Lower lobe of right lung (tissue), 2 donors: ENCODE results near the gene POLK. TPM values are rescaled to one million over a fixed set of nuclear protein-coding genes. Genes with fewer than 3 reads are reported as not detected.
"Not testable (repeated sequence)": the region's sequence is repeated elsewhere in the genome, so short reads cannot be mapped to it uniquely, and the experiment has no call there.

Experiments
- ATAC-seq, 2 donors: fragments of 200-7000 bp; cut with Tn5 transposase; one replicate each; pipeline ENCODE4 v1.9.1; 2020 to 2022; ENCODE audit warnings: mild to moderate bottlenecking in 2 of 2, moderate library complexity in 2 of 2
- DNase-seq: peaks from one replicate; pipeline ENCODE4 v3.0.0-alpha.2; 2020
- H3K27ac ChIP-seq: fragments of 200-600 bp; one replicate; pipeline ENCODE4 v1.8.0; 2022
- H3K27me3 ChIP-seq: fragments of 200-600 bp; one replicate; pipeline ENCODE4 v1.8.0; 2022; ENCODE audit warnings: low read depth
- H3K36me3 ChIP-seq: fragments of 200-600 bp; one replicate; pipeline ENCODE4 v1.8.0; 2022; ENCODE audit warnings: mild to moderate bottlenecking
- H3K4me1 ChIP-seq: fragments of 200-600 bp; one replicate; pipeline ENCODE4 v1.8.0; 2022
- H3K4me3 ChIP-seq: fragments of 200-600 bp; one replicate; pipeline ENCODE4 v1.8.0; 2022; ENCODE audit warnings: mild to moderate bottlenecking
- H3K9me3 ChIP-seq: fragments of 200-600 bp; one replicate; pipeline ENCODE4 v1.8.0; 2022
- CTCF ChIP-seq: fragments of 200-600 bp; IDR thresholded peaks from one replicate; pipeline ENCODE4 v1.8.0; 2022; ENCODE audit warnings: antibody characterized with exemption, mild to moderate bottlenecking
- intact Hi-C: fragments of 100-400 bp; cut with DNase I; formaldehyde crosslinking; loops from one replicate; pipeline ENCODE4 v1.11.0; 2022
- total RNA-seq: library from RNA; stranded (reverse); fragmentation: NEBNext Ultra II Directional; extraction: Animal tissue kit (Norgen Biotek cat#: 25700); gene quantifications from one replicate; pipeline ENCODE4 v1.2.1, GENCODE V29; 2021
- donor health status: DM: no; HTN: yes; CAD: no; lungs with severe emphysema.

POLK gene
- total RNA-seq, 1 donor from 2014 or later, result 39.6 TPM

GRCh38 chr5:75526070-75526469 lies 14.4 kb downstream of the POLK start:
- TF ChIP-seq CTCF, result no peak
- intact Hi-C loops, result no loop called here
- no peak overlapping the region for H3K27ac ChIP-seq
- peaks cover 13% of the 10 kb centered on the region for H3K9me3 ChIP-seq
- ATAC-seq, result no peak
- H3K36me3 ChIP-seq, result no peaks in the 10 kb centered on the region
- H3K4me3 ChIP-seq, result no peak overlapping the region
- no peaks in the 10 kb centered on the region for H3K27me3 ChIP-seq
- peaks cover 5% of the 10 kb centered on the region for H3K4me1 ChIP-seq
- no peak for DNase-seq

- DNase-seq, result no peak
- intact Hi-C loops, result no loop called here
Measured at GRCh38 chr5:75529185-75529584, 17.5 kb downstream of the POLK start.

GRCh38 chr5:75532190-75532589 lies 20.5 kb downstream of the POLK start:
- TF ChIP-seq CTCF, result no peak
- H3K27ac ChIP-seq, result no peak overlapping the region

More at GRCh38 chr5:75529185-75529584, 17.5 kb downstream of the POLK start:
- ATAC-seq, result no peak
- Histone ChIP-seq H3K27me3 (no peaks in the 10 kb centered on the region), H3K4me1 (peaks cover 5% of the 10 kb centered on the region), H3K36me3 (no peaks in the 10 kb centered on the region), H3K9me3 (peaks cover 3% of the 10 kb centered on the region), H3K4me3 (no peak overlapping the region), H3K27ac (no peak overlapping the region)
- no peak for TF ChIP-seq CTCF

GRCh38 chr5:75533716-75534115 lies 22.0 kb downstream of the POLK start:
- H3K36me3 ChIP-seq, H3K27ac ChIP-seq, DNase-seq, H3K4me3 ChIP-seq, H3K27me3 ChIP-seq, ATAC-seq, intact Hi-C loops, H3K4me1 ChIP-seq: not testable (repeated sequence)
- peaks cover 14% of the 10 kb centered on the region for H3K9me3 ChIP-seq

More at GRCh38 chr5:75532190-75532589, 20.5 kb downstream of the POLK start:
- Histone ChIP-seq H3K9me3 (peaks cover 14% of the 10 kb centered on the region), H3K36me3 (no peaks in the 10 kb centered on the region), H3K27me3 (no peaks in the 10 kb centered on the region), H3K4me3 (no peak overlapping the region), H3K4me1 (peaks cover 4% of the 10 kb centered on the region)
- ATAC-seq, result no peak
- intact Hi-C loops, result no loop called here
- no peak for DNase-seq

- intact Hi-C loops, result no loop called here
- no peak for TF ChIP-seq CTCF
- H3K4me3 ChIP-seq, result no peak overlapping the region
- H3K27ac ChIP-seq, result no peak overlapping the region
- H3K27me3 ChIP-seq, result no peaks in the 10 kb centered on the region
- H3K36me3 ChIP-seq, result no peaks in the 10 kb centered on the region
- peaks cover 14% of the 10 kb centered on the region for H3K9me3 ChIP-seq
- no peak for DNase-seq
- H3K4me1 ChIP-seq, result peaks cover 4% of the 10 kb centered on the region
- no peak for ATAC-seq
Measured at GRCh38 chr5:75534734-75535133, 23.0 kb downstream of the POLK start.

GRCh38 chr5:75536147-75536546 lies 24.5 kb downstream of the POLK start:
- Histone ChIP-seq H3K4me3 (no peak overlapping the region), H3K27ac (no peak overlapping the region), H3K27me3 (no peaks in the 10 kb centered on the region), H3K9me3 (peaks cover 14% of the 10 kb centered on the region), H3K36me3 (peaks cover 9% of the 10 kb centered on the region), H3K4me1 (peaks cover 4% of the 10 kb centered on the region)
- ATAC-seq (no peak), DNase-seq (no peak)
- intact Hi-C loops, result no loop called here
- TF ChIP-seq CTCF, result no peak
